GM12872 (cell line): ENCODE data around the gene VDR.

ENCODE experiments used
- CTCF ChIP-seq: IDR thresholded peaks from 3 replicates; pipeline ENCODE4 v1.5.1; 2011; ENCODE audit warnings: low read depth, mild to moderate bottlenecking, low read length, moderate library complexity; ENCODE audit not compliant: insufficient read depth

The VDR gene

GRCh38 chr12:47828008-47828975, 76.5 kb downstream of the VDR start:
- no peak for TF ChIP-seq CTCF

DNA sequence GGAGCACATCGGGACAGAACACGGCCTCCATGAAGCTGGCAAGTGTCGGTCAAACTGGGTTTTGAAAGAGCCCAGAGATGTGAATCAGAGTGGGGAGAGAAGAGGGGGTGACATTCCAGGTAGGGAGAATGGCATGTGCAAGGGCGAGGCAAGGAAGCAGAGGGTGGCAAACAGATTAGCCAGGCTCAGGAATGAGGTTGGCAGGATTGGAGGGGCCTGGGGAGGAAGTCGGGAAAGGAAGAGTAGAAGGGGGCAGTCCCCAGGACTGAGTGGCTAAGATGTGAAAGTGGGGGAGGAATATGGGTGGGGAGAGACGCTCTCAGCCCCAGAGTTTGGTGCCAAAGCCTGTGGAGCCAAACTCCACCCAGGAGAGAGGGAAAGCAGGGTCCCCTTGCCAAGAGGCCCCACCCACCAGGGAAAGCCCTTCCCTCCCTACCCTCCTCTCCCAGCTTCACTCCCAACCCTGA, 79.6 kb downstream of the VDR start:
- TF ChIP-seq CTCF, result no peak

- TF ChIP-seq CTCF, result no peak
These were observed 80.2 kb downstream of the VDR start for GRCh38 chr12:47824635-47825034.

DNA sequence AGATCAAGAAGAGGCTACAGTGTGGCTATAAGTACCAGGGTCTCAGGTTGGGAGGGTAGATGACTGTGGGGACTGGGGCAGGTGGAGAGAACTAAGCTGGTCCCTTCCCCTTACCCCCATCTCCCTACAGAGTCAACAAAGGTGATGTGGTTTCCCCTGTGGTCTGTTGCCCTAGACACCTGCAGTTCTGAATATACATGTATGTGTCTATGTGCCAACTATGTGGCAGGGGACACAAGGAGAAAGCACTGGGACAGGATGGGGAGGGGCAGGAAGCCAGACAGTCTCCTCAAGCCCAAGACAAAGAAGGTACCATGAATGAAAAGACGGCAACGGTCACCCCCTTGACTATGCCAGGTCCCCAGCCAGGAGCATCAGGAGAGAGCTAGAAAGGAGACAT, 80.6 kb downstream of the VDR start:
- no peak for TF ChIP-seq CTCF

- TF ChIP-seq CTCF, result no peak
These were observed 81.2 kb downstream of the VDR start for GRCh38 chr12:47823422-47824086.

DNA sequence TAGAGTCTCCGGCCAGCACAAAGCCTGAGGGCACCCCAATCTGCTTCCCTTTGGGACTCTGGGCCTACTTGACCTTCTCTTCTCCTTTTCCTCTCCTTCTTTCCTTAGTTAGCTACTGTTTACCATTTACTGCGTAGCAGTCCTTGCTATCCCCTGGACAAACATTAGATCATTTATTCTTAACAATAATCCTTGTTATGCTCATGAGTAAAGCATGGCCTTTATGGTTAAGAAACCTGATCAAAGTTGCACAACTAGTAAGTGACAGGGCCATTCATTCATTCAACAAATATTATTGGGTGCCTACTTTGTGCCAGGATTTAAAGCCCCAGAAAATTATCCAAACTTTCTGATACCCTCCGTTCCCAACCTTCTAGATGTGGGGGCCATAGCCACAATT, 81.9 kb downstream of the VDR start:
- TF ChIP-seq CTCF, result no peak

DNA sequence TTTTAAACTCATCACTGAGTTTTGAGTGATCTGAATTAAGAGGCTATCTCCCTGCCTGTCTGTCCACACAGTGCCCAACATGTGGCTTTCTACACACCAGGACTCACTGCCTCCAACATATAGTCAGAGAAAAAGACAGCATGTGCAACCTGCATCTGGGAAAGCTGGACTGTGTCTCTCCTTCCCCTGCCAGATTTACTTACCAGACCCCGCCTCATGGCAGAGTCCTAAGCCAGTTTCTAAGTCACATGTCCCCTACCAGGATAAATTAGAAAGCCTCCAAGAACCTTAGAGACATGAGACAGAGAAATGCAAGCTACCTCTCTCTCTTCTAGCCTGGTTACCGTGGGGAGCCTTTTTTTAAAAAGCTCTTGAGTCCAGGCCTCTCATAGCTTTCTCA, 82.4 kb downstream of the VDR start:
- TF ChIP-seq CTCF, result no peak
